ENCODE data around the gene PCK2.

DNA sequence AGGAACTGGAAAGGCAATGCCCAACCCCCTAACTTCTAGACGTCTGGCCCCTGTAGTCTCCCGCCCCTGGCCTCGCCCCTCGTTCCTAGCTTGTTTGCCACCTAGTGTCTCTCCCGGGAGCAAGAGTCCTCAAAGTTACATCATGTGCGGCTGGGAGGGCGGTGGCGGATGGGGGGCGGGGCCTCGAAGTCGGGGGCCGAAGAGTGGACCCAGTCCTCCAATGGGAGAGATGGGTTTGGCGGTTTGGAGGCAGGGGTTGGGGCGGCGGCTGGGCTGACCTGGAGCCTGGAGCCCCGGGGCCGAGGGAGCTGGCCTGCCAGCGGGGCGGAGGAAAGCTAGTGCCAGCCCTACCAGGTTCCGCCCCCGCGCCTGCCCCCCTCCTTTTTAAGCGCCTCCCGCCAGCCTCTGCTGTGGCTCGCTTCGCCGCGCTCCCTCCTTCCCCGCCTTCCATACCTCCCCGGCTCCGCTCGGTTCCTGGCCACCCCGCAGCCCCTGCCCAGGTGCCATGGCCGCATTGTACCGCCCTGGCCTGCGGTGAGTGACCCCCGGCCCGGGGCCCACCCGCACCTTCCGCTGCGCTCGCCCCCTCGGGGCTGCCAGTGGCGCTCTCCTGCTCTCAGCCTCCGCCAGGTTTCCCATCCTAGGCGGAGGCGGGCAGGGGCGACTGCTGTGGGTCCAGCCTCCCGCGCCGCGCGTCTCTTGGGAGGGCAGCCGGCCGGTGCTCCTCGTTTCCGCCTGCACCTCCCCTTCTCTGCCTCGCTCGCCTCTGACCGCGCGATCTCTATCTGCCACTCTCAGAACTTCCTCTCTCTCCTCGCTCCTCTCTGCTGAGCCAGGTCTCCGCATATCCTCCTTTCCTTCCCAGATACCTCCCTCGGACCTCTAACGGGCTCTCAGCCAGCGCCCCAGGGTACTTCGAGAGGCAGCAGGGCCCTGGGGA lies at the start of gene PCK2:
- TF ChIP-seq, protein P1, sequence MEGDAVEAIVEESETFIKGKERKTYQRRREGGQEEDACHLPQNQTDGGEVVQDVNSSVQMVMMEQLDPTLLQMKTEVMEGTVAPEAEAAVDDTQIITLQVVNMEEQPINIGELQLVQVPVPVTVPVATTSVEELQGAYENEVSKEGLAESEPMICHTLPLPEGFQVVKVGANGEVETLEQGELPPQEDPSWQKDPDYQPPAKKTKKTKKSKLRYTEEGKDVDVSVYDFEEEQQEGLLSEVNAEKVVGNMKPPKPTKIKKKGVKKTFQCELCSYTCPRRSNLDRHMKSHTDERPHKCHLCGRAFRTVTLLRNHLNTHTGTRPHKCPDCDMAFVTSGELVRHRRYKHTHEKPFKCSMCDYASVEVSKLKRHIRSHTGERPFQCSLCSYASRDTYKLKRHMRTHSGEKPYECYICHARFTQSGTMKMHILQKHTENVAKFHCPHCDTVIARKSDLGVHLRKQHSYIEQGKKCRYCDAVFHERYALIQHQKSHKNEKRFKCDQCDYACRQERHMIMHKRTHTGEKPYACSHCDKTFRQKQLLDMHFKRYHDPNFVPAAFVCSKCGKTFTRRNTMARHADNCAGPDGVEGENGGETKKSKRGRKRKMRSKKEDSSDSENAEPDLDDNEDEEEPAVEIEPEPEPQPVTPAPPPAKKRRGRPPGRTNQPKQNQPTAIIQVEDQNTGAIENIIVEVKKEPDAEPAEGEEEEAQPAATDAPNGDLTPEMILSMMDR (IDR thresholded peaks at IDR 0.05) = peak in 1 of 3 donors; percentile 52
- TF ChIP-seq EP300 (IDR thresholded peaks at IDR 0.05) = no peak
- TF ChIP-seq POLR2A (IDR thresholded peaks at IDR 0.05) = peak; percentile 48
